HG03045 (cell line): ENCODE results near the gene CTBP1.

Experiments
- ATAC-seq: cut with Tn5 transposase; IDR thresholded peaks from one replicate; pipeline ENCODE4 v1.9.1; 2021; ENCODE audit warnings: mild to moderate bottlenecking, moderate library complexity; ENCODE audit not compliant: unreplicated experiment

CTBP1 gene

GRCh38 chr4:1164444-1164843 lies 84.5 kb downstream of the CTBP1 start:
- no peak for ATAC-seq

- no peak for ATAC-seq
Observed at GRCh38 chr4:1164040-1164439, 84.9 kb downstream of the CTBP1 start.
